ENCODE data around the gene SPAG16. TPM values are rescaled to one million over a fixed set of nuclear protein-coding genes. Genes with fewer than 3 reads are reported as not detected.

SPAG16 gene
- total RNA-seq, 4 donors from 2014 or later: 5.0 to 73.8 (median 21.6) TPM

GRCh38 chr2:213863541-213863940 lies 579.3 kb downstream of the SPAG16 start:
- DNase-seq: no peak
- Histone ChIP-seq H3K9me3 (peaks cover 0 to 3% of the 10 kb centered on the region in 2 donors), H3K27me3 (no peaks in the 10 kb centered on the region), H3K4me1 (no peaks in the 10 kb centered on the region), H3K36me3 (no peaks in the 10 kb centered on the region), H3K27ac (no peak overlapping the region), H3K4me3 (no peak overlapping the region)
- TF ChIP-seq CTCF (IDR thresholded peaks at IDR 0.05): no peak
- TF ChIP-seq POLR2A (IDR thresholded peaks at IDR 0.05): no peak
- intact Hi-C loops (cut with DNase I; ENCODE audit: low total_unique reads): no loop called here

GRCh38 chr2:213868526-213868925 lies 584.3 kb downstream of the SPAG16 start:
- peaks cover 0 to 3% of the 10 kb centered on the region in 2 donors for H3K9me3 ChIP-seq
- H3K36me3 ChIP-seq: no peaks in the 10 kb centered on the region
- no peak overlapping the region for H3K27ac ChIP-seq
- intact Hi-C loops (cut with DNase I; ENCODE audit: low total_unique reads): no loop called here
- no peak overlapping the region for H3K4me3 ChIP-seq
- no peaks in the 10 kb centered on the region for H3K4me1 ChIP-seq
- no peak for DNase-seq
- TF ChIP-seq POLR2A (IDR thresholded peaks at IDR 0.05) (no peak), CTCF (IDR thresholded peaks at IDR 0.05) (no peak)
- no peaks in the 10 kb centered on the region for H3K27me3 ChIP-seq

- no peak for DNase-seq
- H3K27me3 ChIP-seq: no peaks in the 10 kb centered on the region
- H3K36me3 ChIP-seq: no peaks in the 10 kb centered on the region
- no peak overlapping the region for H3K27ac ChIP-seq
- H3K4me1 ChIP-seq: no peaks in the 10 kb centered on the region
- TF ChIP-seq CTCF (IDR thresholded peaks at IDR 0.05) (no peak), POLR2A (IDR thresholded peaks at IDR 0.05) (no peak)
- H3K4me3 ChIP-seq: no peak overlapping the region
- no peaks in the 10 kb centered on the region for H3K9me3 ChIP-seq
- intact Hi-C loops (cut with DNase I; ENCODE audit: low total_unique reads): no loop called here
These were observed 601.2 kb downstream of the SPAG16 start for GRCh38 chr2:213885485-213885884.

- no peak for TF ChIP-seq POLR2A (IDR thresholded peaks at IDR 0.05)
- TF ChIP-seq CTCF (IDR thresholded peaks at IDR 0.05): no peak
- intact Hi-C loops (cut with DNase I; ENCODE audit: low total_unique reads): no loop called here
These were observed 630.2 kb downstream of the SPAG16 start for GRCh38 chr2:213914510-213914909.

GRCh38 chr2:213920014-213920413 lies 635.8 kb downstream of the SPAG16 start:
- Histone ChIP-seq H3K9me3 (no peaks in the 10 kb centered on the region), H3K27ac (no peak overlapping the region)
- intact Hi-C loops (cut with DNase I; ENCODE audit: low total_unique reads): no loop called here

More at GRCh38 chr2:213914510-213914909, 630.2 kb downstream of the SPAG16 start:
- no peak overlapping the region for H3K4me3 ChIP-seq
- no peaks in the 10 kb centered on the region for H3K27me3 ChIP-seq
- H3K4me1 ChIP-seq: no peaks in the 10 kb centered on the region
- no peaks in the 10 kb centered on the region for H3K9me3 ChIP-seq
- H3K27ac ChIP-seq: no peak overlapping the region
- H3K36me3 ChIP-seq: no peaks in the 10 kb centered on the region
- DNase-seq: no peak

More at GRCh38 chr2:213920014-213920413, 635.8 kb downstream of the SPAG16 start:
- H3K4me1 ChIP-seq: no peaks in the 10 kb centered on the region
- no peak for DNase-seq
- TF ChIP-seq POLR2A (IDR thresholded peaks at IDR 0.05) (no peak), CTCF (IDR thresholded peaks at IDR 0.05) (no peak)
- no peaks in the 10 kb centered on the region for H3K36me3 ChIP-seq
- H3K27me3 ChIP-seq: no peaks in the 10 kb centered on the region
- no peak overlapping the region for H3K4me3 ChIP-seq
